Left lung (tissue), 10 donors: ENCODE data around the gene KEAP1. TPM values are rescaled to one million over a fixed set of nuclear protein-coding genes. Genes with fewer than 3 reads are reported as not detected.

ENCODE experiments used
- ATAC-seq: fragments of 200-7000 bp; cut with Tn5 transposase; one replicate; pipeline ENCODE4 v1.9.1; 2020; ENCODE audit warnings: moderate library complexity
- DNase-seq, 4 donors: peaks; one replicate each; pipeline ENCODE4 v3.0.0-alpha.2; 2013 to 2020
- H3K27ac ChIP-seq, 2 donors: fragments of 200-600 bp; sonication (generic) in 1 of 2; one replicate each; pipeline versions ENCODE4 v1.5.0 to v1.8.0; 2020 to 2021
- H3K27me3 ChIP-seq, 2 donors: fragments of 200-600 bp; sonication (generic) in 1 of 2; one replicate each; pipeline versions ENCODE4 v1.5.0 to v1.8.0; 2020 to 2021
- H3K36me3 ChIP-seq, 2 donors: fragments of 200-600 bp; sonication (generic) in 1 of 2; one replicate each; pipeline versions ENCODE4 v1.5.0 to v1.8.0; 2020 to 2021
- H3K4me1 ChIP-seq, 2 donors: fragments of 200-600 bp; one replicate each; pipeline ENCODE4 v1.8.0; 2021
- H3K4me3 ChIP-seq, 2 donors: fragments of 200-600 bp; sonication (generic) in 1 of 2; one replicate each; pipeline versions ENCODE4 v1.5.0 to v1.8.0; 2020 to 2021; ENCODE audit warnings: mild to moderate bottlenecking in 1 of 2
- H3K9me3 ChIP-seq, 2 donors: fragments of 200-600 bp; sonication (generic) in 1 of 2; one replicate each; pipeline versions ENCODE4 v1.5.0 to v1.8.0; 2020 to 2021
- intact Hi-C, 2 donors: fragments of 100-400 bp; cut with DNase I; formaldehyde crosslinking; loops; one replicate each; pipeline versions ENCODE4 v1.11.2 to v1.14.2; 2022
- polyA plus RNA-seq, 6 donors: library from polyadenylated mRNA; unstranded; fragments of 120-200 nt; gene quantifications; one replicate each; pipeline ENCODE4 v1.2.1, GENCODE V29; 2013; ENCODE audit not compliant: insufficient read length in 6 of 6
- total RNA-seq, 2 donors: library from RNA; stranded (reverse); fragmentation: NEBNext Ultra II Directional; extraction: Animal tissue kit (Norgen Biotek cat#: 25700); gene quantifications; one replicate each; pipeline ENCODE4 v1.2.1, GENCODE V29; 2021
- TF ChIP-seq, protein P1 (sequence below), 2 donors: fragments of 200-600 bp; sonication (generic) in 1 of 2; IDR thresholded peaks; one replicate each; pipeline versions ENCODE4 v1.5.0 to v1.8.0; 2021; ENCODE audit warnings: antibody characterized with exemption in 2 of 2
- donor health status: DM: no; HTN: yes; CAD: no.
- donor health status: DM: no; HTN: no; CAD: no.

The KEAP1 gene
- total and polyA plus RNA-seq, 8 donors, result 56.0 to 82.2 (median 75.8) TPM

DNA sequence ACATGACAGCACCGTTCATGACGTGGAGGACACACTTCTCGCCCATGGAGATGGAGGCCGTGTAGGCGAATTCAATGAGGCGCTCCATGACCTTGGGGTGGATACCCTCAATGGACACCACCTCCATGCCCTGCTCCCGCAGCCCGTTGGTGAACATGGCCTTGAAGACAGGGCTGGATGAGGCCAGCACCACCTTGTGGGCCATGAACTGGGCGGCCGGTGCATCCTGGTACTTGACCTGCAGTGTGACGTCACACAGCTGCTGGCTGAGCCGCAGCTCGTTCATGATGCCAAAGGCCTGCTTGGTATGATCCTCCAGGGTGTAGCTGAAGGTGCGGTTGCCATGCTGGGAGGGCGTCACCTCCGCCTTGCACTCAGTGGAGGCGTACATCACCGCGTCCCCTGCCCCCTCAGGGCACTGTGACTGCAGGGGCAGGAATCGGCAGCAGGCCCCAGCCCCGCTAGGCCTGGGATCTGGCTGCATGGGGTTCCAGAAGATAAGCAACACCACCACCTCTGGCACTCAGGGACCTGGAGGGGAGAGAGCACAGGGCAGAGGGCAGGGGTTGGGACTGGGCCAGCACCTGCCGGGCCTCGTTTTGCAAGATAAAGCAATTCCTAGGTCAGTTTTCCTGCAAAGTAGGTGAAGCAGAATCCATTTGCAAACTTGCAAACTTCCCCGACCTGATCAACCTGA, 3.5 kb downstream of the KEAP1 start:
- H3K27ac ChIP-seq, result no peak overlapping the region
- intact Hi-C loops, result no loop called here
- TF ChIP-seq, protein P1, sequence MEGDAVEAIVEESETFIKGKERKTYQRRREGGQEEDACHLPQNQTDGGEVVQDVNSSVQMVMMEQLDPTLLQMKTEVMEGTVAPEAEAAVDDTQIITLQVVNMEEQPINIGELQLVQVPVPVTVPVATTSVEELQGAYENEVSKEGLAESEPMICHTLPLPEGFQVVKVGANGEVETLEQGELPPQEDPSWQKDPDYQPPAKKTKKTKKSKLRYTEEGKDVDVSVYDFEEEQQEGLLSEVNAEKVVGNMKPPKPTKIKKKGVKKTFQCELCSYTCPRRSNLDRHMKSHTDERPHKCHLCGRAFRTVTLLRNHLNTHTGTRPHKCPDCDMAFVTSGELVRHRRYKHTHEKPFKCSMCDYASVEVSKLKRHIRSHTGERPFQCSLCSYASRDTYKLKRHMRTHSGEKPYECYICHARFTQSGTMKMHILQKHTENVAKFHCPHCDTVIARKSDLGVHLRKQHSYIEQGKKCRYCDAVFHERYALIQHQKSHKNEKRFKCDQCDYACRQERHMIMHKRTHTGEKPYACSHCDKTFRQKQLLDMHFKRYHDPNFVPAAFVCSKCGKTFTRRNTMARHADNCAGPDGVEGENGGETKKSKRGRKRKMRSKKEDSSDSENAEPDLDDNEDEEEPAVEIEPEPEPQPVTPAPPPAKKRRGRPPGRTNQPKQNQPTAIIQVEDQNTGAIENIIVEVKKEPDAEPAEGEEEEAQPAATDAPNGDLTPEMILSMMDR (IDR thresholded peaks at IDR 0.05), result no peak
- H3K27me3 ChIP-seq, result no peaks in the 10 kb centered on the region
- no peak for ATAC-seq
- H3K4me3 ChIP-seq, result no peak overlapping the region
- peaks cover 12 to 60% of the 10 kb centered on the region in 2 donors for H3K4me1 ChIP-seq
- no peak for DNase-seq
- peaks cover 0 to 53% of the 10 kb centered on the region in 2 donors for H3K36me3 ChIP-seq
- H3K9me3 ChIP-seq, result no peaks in the 10 kb centered on the region

DNA sequence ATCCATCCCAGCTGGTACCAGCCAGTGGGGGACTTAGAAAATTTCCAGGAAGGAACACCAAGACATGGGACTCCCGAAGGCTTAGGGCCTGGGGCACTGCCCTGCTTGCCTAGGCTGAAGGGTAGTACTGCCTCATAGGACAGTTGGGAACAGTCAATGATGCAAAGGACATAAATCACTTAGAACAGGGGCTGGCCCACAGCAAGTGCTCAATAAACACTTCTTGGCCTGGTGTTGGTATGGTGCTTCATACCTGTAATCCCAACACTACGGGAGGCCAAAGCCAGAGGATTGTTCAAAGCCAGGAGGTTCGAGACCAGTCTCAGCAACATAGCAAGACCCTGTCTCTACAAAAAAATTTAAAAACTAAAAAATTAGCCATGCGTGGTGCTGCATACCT, 5.8 kb downstream of the KEAP1 start:
- Histone ChIP-seq H3K27ac (no peak overlapping the region), H3K9me3 (no peaks in the 10 kb centered on the region), H3K4me3 (no peak overlapping the region), H3K36me3 (peaks cover 0 to 76% of the 10 kb centered on the region in 2 donors), H3K4me1 (peaks cover 12 to 50% of the 10 kb centered on the region in 2 donors), H3K27me3 (no peaks in the 10 kb centered on the region)
- TF ChIP-seq, protein P1 (IDR thresholded peaks at IDR 0.05), result no peak
- no peak for DNase-seq
- intact Hi-C loops, result no loop called here
- no peak for ATAC-seq

DNA sequence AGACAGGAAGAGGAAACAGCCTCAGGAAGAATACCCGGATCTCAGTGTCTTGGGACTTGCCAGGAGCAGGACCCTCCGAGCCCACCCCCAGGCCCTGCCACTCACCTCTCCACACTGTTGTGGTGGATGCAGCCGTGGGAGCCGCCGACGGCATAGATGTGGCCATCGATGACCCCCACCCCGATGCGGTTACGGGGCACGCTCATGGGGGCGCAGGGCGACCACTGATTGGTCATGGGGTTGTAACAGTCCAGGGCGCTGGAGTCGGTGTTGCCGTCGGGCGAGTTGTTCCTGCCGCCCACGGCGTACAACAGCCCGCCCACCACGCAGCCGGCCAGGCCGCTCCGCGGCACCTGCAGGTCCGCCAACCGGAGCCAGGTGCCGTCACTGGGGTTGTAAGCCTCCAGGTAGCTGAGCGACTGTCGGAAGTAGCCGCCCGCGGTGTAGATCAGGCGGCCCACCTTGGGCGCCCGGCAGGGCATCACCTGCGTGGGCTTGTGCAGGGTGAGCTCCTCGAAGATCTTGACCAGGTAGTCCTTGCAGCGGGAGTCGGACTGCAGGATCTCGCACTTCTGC, 11.6 kb downstream of the KEAP1 start:
- no peak overlapping the region for H3K27ac ChIP-seq
- TF ChIP-seq, protein P1 (IDR thresholded peaks at IDR 0.05), result no peak
- no peaks in the 10 kb centered on the region for H3K9me3 ChIP-seq
- no peak for DNase-seq
- no peak overlapping the region for H3K4me3 ChIP-seq
- H3K27me3 ChIP-seq, result no peaks in the 10 kb centered on the region
- intact Hi-C loops, result no loop called here
- H3K36me3 ChIP-seq, result peaks cover 0 to 100% of the 10 kb centered on the region in 2 donors
- peaks cover 0 to 3% of the 10 kb centered on the region in 2 donors for H3K4me1 ChIP-seq
- no peak for ATAC-seq

DNA sequence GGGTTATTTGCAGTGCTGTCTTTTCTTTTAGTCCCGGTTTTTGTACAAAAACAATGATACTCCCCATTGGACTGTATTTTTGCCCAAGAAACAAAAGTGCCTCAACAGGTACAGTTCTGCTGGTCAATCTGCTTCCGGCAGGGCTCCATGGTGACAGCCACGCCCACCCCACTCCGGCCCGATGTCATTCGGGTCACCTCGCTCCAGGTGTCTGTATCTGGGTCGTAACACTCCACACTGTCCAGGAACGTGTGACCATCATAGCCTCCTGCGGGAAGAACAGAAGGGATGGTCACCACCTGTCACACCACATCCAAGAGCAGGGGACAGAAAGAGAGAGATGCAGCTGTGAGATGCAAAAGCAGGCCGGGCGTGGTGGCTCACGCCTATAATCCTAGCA, 16.6 kb downstream of the KEAP1 start:
- intact Hi-C loops, result no loop called here
- TF ChIP-seq, protein P1 (IDR thresholded peaks at IDR 0.05), result no peak
- ATAC-seq, result no peak
- H3K9me3 ChIP-seq, result no peaks in the 10 kb centered on the region
- H3K27me3 ChIP-seq, result no peaks in the 10 kb centered on the region
- no peak for DNase-seq
- H3K4me1 ChIP-seq, result peaks cover 0 to 8% of the 10 kb centered on the region in 2 donors
- peaks cover 0 to 77% of the 10 kb centered on the region in 2 donors for H3K36me3 ChIP-seq
- H3K4me3 ChIP-seq, result no peak overlapping the region
- no peak overlapping the region for H3K27ac ChIP-seq

DNA sequence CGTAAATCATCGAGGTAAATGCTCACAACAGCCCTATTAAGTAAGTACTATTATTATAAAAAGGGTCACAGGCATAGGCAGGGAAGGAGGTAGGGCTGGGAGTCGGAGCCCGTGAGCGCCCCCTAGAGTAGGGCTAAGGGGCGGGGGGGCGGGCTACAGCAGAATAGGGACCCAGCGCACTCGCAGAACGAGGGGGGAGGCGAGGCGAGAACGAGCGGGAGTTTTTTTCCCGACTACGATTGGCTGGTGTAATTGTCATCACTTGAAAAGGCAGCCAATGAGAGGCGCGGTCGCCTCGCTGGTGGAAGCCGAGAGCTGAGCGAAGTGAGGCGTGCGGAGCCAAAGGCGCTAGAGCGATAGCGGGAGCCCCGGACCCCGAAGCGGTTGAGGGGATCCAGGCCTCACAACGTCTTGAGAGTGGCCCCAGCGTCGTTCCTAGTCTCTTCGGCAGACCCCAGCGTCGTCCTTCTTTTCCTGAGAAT, 24.2 kb downstream of the KEAP1 start:
- H3K4me1 ChIP-seq, result peaks cover 4 to 17% of the 10 kb centered on the region in 2 donors
- H3K4me3 ChIP-seq, result peak overlapping the region in 1 of 2 donors; percentile 26
- TF ChIP-seq, protein P1 (IDR thresholded peaks at IDR 0.05), result peak; percentile 61 to 77
- ATAC-seq (peak; percentile 96), DNase-seq (peak; percentile 68 to 90 (median 88))
- no peaks in the 10 kb centered on the region for H3K27me3 ChIP-seq
- H3K36me3 ChIP-seq, result peaks cover 0 to 1% of the 10 kb centered on the region in 2 donors
- H3K9me3 ChIP-seq, result no peaks in the 10 kb centered on the region
- intact Hi-C loops, result no loop called here
- no peak overlapping the region for H3K27ac ChIP-seq
